ENCODE data around the gene SPATA16.

Gene SPATA16

DNA sequence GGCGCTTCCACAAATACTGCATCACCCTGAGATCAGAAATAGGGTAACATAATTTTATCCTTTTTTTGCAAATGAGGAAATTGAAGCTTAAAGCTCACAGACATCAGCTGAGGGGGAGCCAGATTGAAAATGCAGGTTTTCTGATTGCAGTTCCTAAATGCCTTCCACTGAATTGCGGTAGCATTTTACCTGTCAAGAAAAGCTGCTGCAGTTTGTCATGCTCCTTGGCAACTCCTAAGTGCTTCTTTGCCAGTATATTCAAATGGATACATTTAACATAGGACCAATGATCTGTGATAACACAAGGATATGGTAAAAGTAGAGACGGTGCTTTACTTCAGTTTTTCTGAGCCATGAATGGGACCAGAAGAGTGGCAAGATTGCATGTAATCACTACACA is 50.5 kb downstream of the SPATA16 start:
- no peaks in the 10 kb centered on the region for H3K27me3 ChIP-seq (ENCODE audit: insufficient read depth, low read length, poor library complexity)
- no peaks in the 10 kb centered on the region for H3K79me2 ChIP-seq (ENCODE audit: control insufficient read depth, insufficient read depth, low read length)
- H3K4ac ChIP-seq (ENCODE audit: low read depth, low read length): no peak overlapping the region
- no peak overlapping the region for H4K8ac ChIP-seq (ENCODE audit: low read depth, low read length)
- H3K36me3 ChIP-seq (ENCODE audit: control insufficient read depth, insufficient read depth, low read length): no peaks in the 10 kb centered on the region
- H2BK5ac ChIP-seq (ENCODE audit: low read length): no peak overlapping the region
- H3K4me2 ChIP-seq (ENCODE audit: low read length): no peak overlapping the region
- no peak overlapping the region for H2BK120ac ChIP-seq (ENCODE audit: low read depth, low read length)
- no peak overlapping the region for H4K5ac ChIP-seq (ENCODE audit: low read length)
- no peak for DNase-seq
- H2BK15ac ChIP-seq (replicated peaks; ENCODE audit: low read depth): no peak overlapping the region
- no peak overlapping the region for H3K9ac ChIP-seq (ENCODE audit: low read length)
- H3K56ac ChIP-seq (ENCODE audit: low read length): no peak overlapping the region
- H3K18ac ChIP-seq (ENCODE audit: low read length): no peak overlapping the region
- H3K23ac ChIP-seq (ENCODE audit: low read length): no peak overlapping the region
- no peak overlapping the region for H3K4me3 ChIP-seq (ENCODE audit: low read length)
- no peak overlapping the region for H2AK5ac ChIP-seq (ENCODE audit: low read length)
- no peaks in the 10 kb centered on the region for H3K4me1 ChIP-seq (ENCODE audit: control insufficient read depth, low read depth, low read length)
- H3K79me1 ChIP-seq (ENCODE audit: low read length): no peaks in the 10 kb centered on the region
- no peak overlapping the region for H3K27ac ChIP-seq (ENCODE audit: low read depth, low read length)
- no CpG with 5 or more reads among the region's 3 CpGs for WGBS (ENCODE audit: extremely low coverage, insufficient coverage, low lambda C conversion rate)

DNA sequence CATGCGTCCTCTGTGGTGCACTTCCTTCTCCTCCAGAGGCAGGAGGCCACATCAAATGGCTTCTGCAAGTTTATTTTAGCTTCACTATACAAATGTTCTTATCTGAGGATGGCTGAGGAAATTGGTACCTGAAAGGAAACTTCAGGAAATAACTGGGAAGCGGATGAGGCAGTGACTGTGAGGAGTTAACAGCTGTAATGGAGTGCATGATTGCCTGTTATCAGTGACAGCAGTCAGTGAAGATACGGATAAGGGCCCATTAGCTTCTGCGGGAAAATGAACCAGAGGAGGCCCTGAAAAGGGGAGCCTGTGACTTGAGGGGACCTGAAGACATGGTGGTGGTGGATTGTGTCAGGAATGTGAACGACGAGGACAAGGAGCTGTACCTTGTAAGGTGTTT is 51.8 kb downstream of the SPATA16 start:
- H3K36me3 ChIP-seq (ENCODE audit: control insufficient read depth, insufficient read depth, low read length): no peaks in the 10 kb centered on the region
- H2AK5ac ChIP-seq (ENCODE audit: low read length): no peak overlapping the region
- H3K56ac ChIP-seq (ENCODE audit: low read length): no peak overlapping the region
- H3K4ac ChIP-seq (ENCODE audit: low read depth, low read length): no peak overlapping the region
- no peaks in the 10 kb centered on the region for H3K27me3 ChIP-seq (ENCODE audit: insufficient read depth, low read length, poor library complexity)
- H3K23ac ChIP-seq (ENCODE audit: low read length): no peak overlapping the region
- H4K8ac ChIP-seq (ENCODE audit: low read depth, low read length): no peak overlapping the region
- WGBS (ENCODE audit: extremely low coverage, insufficient coverage, low lambda C conversion rate): no CpG with 5 or more reads among the region's 6 CpGs
- H3K4me2 ChIP-seq (ENCODE audit: low read length): no peak overlapping the region
- H3K79me2 ChIP-seq (ENCODE audit: control insufficient read depth, insufficient read depth, low read length): no peaks in the 10 kb centered on the region
- peak; percentile 53 for DNase-seq
- H2BK15ac ChIP-seq (replicated peaks; ENCODE audit: low read depth): no peak overlapping the region
- no peak overlapping the region for H3K27ac ChIP-seq (ENCODE audit: low read depth, low read length)
- no peaks in the 10 kb centered on the region for H3K79me1 ChIP-seq (ENCODE audit: low read length)
- H3K4me1 ChIP-seq (ENCODE audit: control insufficient read depth, low read depth, low read length): no peaks in the 10 kb centered on the region
- no peak overlapping the region for H3K9ac ChIP-seq (ENCODE audit: low read length)
- H2BK120ac ChIP-seq (ENCODE audit: low read depth, low read length): no peak overlapping the region
- H3K18ac ChIP-seq (ENCODE audit: low read length): no peak overlapping the region
- H3K4me3 ChIP-seq (ENCODE audit: low read length): no peak overlapping the region
- H2BK5ac ChIP-seq (ENCODE audit: low read length): no peak overlapping the region
- no peak overlapping the region for H4K5ac ChIP-seq (ENCODE audit: low read length)

DNA sequence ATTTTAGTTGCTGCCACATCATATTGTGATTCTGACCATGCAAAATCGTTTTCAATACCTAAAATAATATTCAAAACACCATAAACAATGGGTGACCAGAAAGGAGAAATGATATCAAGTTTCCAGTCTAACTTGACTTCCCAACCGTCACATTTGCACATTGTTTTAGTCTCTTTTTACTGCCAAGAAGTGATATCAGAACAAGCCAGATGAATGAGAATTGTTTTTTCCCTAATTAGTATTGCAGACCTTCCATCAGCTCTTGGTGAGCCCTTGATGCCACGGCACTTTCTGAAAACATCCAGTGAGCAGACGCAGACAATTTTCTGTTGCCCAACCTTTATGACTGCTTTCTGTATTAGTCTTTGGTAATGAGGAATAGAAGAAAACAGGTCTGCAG is 62.5 kb downstream of the SPATA16 start:
- Histone ChIP-seq H3K79me2 (ENCODE audit: control insufficient read depth, insufficient read depth, low read length) (no peaks in the 10 kb centered on the region), H3K56ac (ENCODE audit: low read length) (no peak overlapping the region), H3K27me3 (ENCODE audit: insufficient read depth, low read length, poor library complexity) (no peaks in the 10 kb centered on the region), H4K5ac (ENCODE audit: low read length) (no peak overlapping the region), H2AK5ac (ENCODE audit: low read length) (no peak overlapping the region), H3K27ac (ENCODE audit: low read depth, low read length) (no peak overlapping the region), H3K9ac (ENCODE audit: low read length) (no peak overlapping the region), H3K4me1 (ENCODE audit: control insufficient read depth, low read depth, low read length) (no peaks in the 10 kb centered on the region), H4K8ac (ENCODE audit: low read depth, low read length) (no peak overlapping the region), H3K4me3 (ENCODE audit: low read length) (no peak overlapping the region), H2BK120ac (ENCODE audit: low read depth, low read length) (no peak overlapping the region), H2BK5ac (ENCODE audit: low read length) (no peak overlapping the region), H2BK15ac (replicated peaks; ENCODE audit: low read depth) (no peak overlapping the region), H3K79me1 (ENCODE audit: low read length) (no peaks in the 10 kb centered on the region), H3K36me3 (ENCODE audit: control insufficient read depth, insufficient read depth, low read length) (no peaks in the 10 kb centered on the region), H3K4me2 (ENCODE audit: low read length) (no peak overlapping the region), H3K18ac (ENCODE audit: low read length) (no peak overlapping the region), H3K23ac (ENCODE audit: low read length) (no peak overlapping the region), H3K4ac (ENCODE audit: low read depth, low read length) (no peak overlapping the region)
- WGBS (ENCODE audit: extremely low coverage, insufficient coverage, low lambda C conversion rate): no CpG with 5 or more reads among the region's 4 CpGs
- DNase-seq: no peak

DNA sequence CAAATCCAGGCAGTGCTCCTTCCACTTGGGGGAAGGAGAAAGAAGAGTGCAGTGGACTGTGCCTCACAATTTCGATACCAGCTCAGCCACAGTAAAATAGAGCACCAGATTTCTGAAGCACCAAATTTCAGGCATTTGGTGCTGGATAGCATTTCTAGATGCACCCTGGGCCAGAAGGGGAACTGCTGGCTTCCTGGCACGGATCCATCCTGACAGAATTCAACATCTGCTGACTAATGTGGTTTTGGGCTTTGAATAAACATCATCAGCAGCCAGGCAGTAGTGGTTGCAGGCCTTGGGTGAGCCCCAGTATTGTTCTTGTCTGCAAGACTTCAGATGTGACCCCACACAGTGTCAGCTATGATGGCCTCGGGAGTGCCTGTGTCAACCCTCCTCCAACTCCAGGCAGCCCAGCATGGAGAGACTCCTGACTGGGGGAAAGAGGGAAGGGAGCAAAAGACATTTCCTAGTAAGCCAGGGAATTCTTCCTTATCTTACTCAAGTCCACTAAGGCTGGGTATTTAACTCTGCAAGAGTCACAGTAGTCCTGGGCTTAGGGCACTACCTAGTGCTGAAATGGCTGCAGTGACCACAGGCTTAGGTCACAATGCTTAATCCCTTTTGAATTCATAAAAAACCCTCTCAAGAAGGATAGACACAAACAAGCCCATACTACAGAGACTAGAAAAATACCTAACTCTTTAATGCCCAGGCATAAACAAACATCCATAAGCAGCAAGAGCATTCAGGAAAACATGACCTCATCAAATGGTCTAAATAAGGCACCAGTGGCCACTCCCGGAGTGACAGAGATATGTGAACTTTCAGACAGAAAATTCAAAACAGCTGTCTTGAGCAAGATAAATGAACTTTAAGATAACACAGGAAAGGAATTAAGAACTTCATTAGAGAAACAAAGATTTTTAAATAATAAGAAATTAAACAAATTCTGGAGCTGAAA is 74.7 kb downstream of the SPATA16 start:
- Histone ChIP-seq H4K8ac (ENCODE audit: low read depth, low read length) (no peak overlapping the region), H3K9ac (ENCODE audit: low read length) (no peak overlapping the region), H3K27ac (ENCODE audit: low read depth, low read length) (peak overlapping the region; percentile 45), H3K23ac (ENCODE audit: low read length) (no peak overlapping the region), H3K79me2 (ENCODE audit: control insufficient read depth, insufficient read depth, low read length) (no peaks in the 10 kb centered on the region), H3K4ac (ENCODE audit: low read depth, low read length) (no peak overlapping the region), H4K5ac (ENCODE audit: low read length) (no peak overlapping the region), H2BK5ac (ENCODE audit: low read length) (no peak overlapping the region), H2BK15ac (replicated peaks; ENCODE audit: low read depth) (no peak overlapping the region), H2AK5ac (ENCODE audit: low read length) (no peak overlapping the region), H3K4me1 (ENCODE audit: control insufficient read depth, low read depth, low read length) (no peaks in the 10 kb centered on the region), H3K27me3 (ENCODE audit: insufficient read depth, low read length, poor library complexity) (no peaks in the 10 kb centered on the region), H3K56ac (ENCODE audit: low read length) (no peak overlapping the region), H2BK120ac (ENCODE audit: low read depth, low read length) (no peak overlapping the region), H3K79me1 (ENCODE audit: low read length) (no peaks in the 10 kb centered on the region), H3K4me2 (ENCODE audit: low read length) (no peak overlapping the region), H3K4me3 (ENCODE audit: low read length) (no peak overlapping the region), H3K36me3 (ENCODE audit: control insufficient read depth, insufficient read depth, low read length) (no peaks in the 10 kb centered on the region), H3K18ac (ENCODE audit: low read length) (no peak overlapping the region)
- peak; percentile 28 for DNase-seq
- no CpG with 5 or more reads among the region's 4 CpGs for WGBS (ENCODE audit: extremely low coverage, insufficient coverage, low lambda C conversion rate)

DNA sequence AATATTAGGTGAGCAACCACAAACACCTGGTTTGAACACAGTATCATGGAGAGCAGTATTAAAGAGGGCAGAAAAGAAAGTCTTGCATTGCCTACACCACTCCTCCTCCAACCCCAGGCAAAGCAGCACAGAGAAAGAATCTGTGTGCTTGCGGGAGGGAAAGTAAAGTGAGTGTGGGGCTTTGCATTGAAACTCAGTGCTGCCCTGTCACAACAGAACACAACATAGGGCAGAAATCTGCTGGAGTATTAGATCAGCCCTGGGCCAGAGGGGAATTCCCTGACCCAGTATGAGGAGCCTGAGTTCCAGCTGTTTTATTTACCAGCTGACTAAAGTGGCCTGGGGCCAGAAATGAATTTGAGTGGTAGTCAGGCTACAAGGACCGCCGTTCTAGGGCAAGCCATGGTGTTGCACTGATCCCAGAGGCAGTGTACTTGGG is 75.5 kb downstream of the SPATA16 start:
- Histone ChIP-seq H3K79me1 (ENCODE audit: low read length) (no peaks in the 10 kb centered on the region), H3K4me1 (ENCODE audit: control insufficient read depth, low read depth, low read length) (no peaks in the 10 kb centered on the region), H2BK15ac (replicated peaks; ENCODE audit: low read depth) (no peak overlapping the region), H3K4ac (ENCODE audit: low read depth, low read length) (no peak overlapping the region), H3K79me2 (ENCODE audit: control insufficient read depth, insufficient read depth, low read length) (no peaks in the 10 kb centered on the region), H3K27me3 (ENCODE audit: insufficient read depth, low read length, poor library complexity) (no peaks in the 10 kb centered on the region), H4K8ac (ENCODE audit: low read depth, low read length) (no peak overlapping the region), H3K27ac (ENCODE audit: low read depth, low read length) (peak overlapping the region; percentile 45), H3K36me3 (ENCODE audit: control insufficient read depth, insufficient read depth, low read length) (no peaks in the 10 kb centered on the region), H3K4me2 (ENCODE audit: low read length) (no peak overlapping the region), H4K5ac (ENCODE audit: low read length) (no peak overlapping the region), H3K56ac (ENCODE audit: low read length) (no peak overlapping the region), H3K23ac (ENCODE audit: low read length) (no peak overlapping the region), H2BK120ac (ENCODE audit: low read depth, low read length) (no peak overlapping the region), H2AK5ac (ENCODE audit: low read length) (no peak overlapping the region), H3K4me3 (ENCODE audit: low read length) (no peak overlapping the region), H2BK5ac (ENCODE audit: low read length) (no peak overlapping the region), H3K9ac (ENCODE audit: low read length) (no peak overlapping the region), H3K18ac (ENCODE audit: low read length) (no peak overlapping the region)
- no CpG with 5 or more reads among the region's 3 CpGs for WGBS (ENCODE audit: extremely low coverage, insufficient coverage, low lambda C conversion rate)
- peak; percentile 23 for DNase-seq

Data from mesendoderm (in vitro differentiated cells).